HG03045 (cell line): ENCODE results near the gene CREBBP.

ENCODE experiments used
- ATAC-seq: cut with Tn5 transposase; IDR thresholded peaks from one replicate; pipeline ENCODE4 v1.9.1; 2021; ENCODE audit warnings: mild to moderate bottlenecking, moderate library complexity; ENCODE audit not compliant: unreplicated experiment

The CREBBP gene

GRCh38 chr16:3856367-3857141 lies 24.0 kb downstream of the CREBBP start:
- ATAC-seq = no peak

- ATAC-seq = no peak
Observed at GRCh38 chr16:3854750-3855541, 25.6 kb downstream of the CREBBP start.

- no peak for ATAC-seq
Observed at GRCh38 chr16:3850544-3850899, 30.0 kb downstream of the CREBBP start.

- no peak for ATAC-seq
Observed at GRCh38 chr16:3849751-3850543, 30.6 kb downstream of the CREBBP start.

GRCh38 chr16:3846595-3847091 lies 33.9 kb downstream of the CREBBP start:
- ATAC-seq = no peak

- no peak for ATAC-seq
Observed at GRCh38 chr16:3846087-3846486, 34.4 kb downstream of the CREBBP start.

GRCh38 chr16:3842994-3843393 lies 37.5 kb downstream of the CREBBP start:
- no peak for ATAC-seq

- no peak for ATAC-seq
Observed at GRCh38 chr16:3841729-3842508, 38.6 kb downstream of the CREBBP start.

- no peak for ATAC-seq
Observed at GRCh38 chr16:3839402-3840184, 40.9 kb downstream of the CREBBP start.

GRCh38 chr16:3838600-3839401 lies 41.7 kb downstream of the CREBBP start:
- ATAC-seq = no peak

- no peak for ATAC-seq
Observed at GRCh38 chr16:3837851-3838586, 42.5 kb downstream of the CREBBP start.

GRCh38 chr16:3836641-3837040 lies 43.9 kb downstream of the CREBBP start:
- ATAC-seq = no peak

GRCh38 chr16:3835089-3835602 lies 45.4 kb downstream of the CREBBP start:
- ATAC-seq = no peak

GRCh38 chr16:3832668-3833067 lies 47.8 kb downstream of the CREBBP start:
- ATAC-seq = no peak

GRCh38 chr16:3830625-3831254 lies 49.8 kb downstream of the CREBBP start:
- ATAC-seq = no peak

- no peak for ATAC-seq
Observed at GRCh38 chr16:3829631-3830536, 50.6 kb downstream of the CREBBP start.

GRCh38 chr16:3825940-3826339 lies 54.6 kb downstream of the CREBBP start:
- ATAC-seq = no peak
